GM18868 (cell line): ENCODE results near the gene COL18A1.

ENCODE experiments used
- ATAC-seq: cut with Tn5 transposase; IDR thresholded peaks from one replicate; pipeline ENCODE4 v1.9.1; 2021; ENCODE audit warnings: mild to moderate bottlenecking, moderate library complexity; ENCODE audit not compliant: unreplicated experiment

Gene COL18A1

DNA sequence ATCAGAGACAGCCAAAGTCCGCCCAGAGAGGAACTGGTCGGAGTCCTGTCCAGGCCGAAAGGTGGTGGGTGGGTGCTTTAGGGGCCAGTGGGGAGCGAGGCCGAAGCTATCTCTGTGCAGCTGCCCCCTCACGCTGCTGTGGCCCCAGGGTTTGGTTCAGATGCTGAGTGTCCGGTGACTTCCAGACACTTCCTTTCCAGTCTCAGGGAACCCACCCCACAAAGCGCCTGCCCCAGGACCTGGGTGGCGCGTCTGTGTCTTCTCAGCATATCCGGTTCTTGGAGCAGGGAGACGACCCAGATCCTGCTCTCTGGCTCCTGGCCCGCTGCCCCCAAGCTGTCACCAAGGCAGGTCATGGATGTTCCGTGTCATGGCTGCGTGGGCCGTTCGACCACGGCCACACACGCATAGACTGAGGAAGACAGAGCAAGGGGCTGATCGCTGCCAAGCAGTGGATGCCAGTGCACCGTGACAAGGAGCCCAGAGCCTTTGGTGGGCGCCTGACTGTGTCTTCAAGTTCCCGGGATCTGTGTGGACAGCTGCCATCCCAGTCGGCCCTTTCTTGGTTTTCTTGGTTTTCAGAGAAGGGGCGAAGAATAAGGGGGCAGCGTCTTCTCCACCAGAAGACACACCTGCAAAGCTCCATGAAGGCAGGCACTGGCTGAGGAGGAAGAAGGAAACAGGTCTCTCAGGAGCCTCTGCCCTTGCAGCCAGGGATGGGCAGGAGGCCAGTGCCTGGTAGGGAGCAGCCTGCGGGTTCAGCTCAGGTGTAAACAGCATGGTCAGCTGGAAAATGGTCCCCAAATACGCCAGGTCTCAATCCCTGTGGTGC, 22.9 kb upstream of the COL18A1 start:
- ATAC-seq = no peak

DNA sequence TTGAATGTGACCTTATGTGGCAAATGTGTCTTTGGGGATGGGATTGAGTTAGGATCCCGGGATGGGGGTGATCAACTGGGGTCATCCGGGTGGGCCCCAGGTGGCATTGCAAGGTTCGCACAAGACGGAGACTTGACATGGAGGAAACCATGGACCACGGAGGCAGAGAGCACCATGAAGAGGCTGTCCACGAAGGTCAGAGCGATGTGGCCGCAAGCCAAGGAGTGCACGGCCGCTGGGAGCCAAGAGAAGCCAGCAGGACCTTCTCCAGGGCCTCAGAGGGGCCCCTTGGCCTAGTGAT, 22.3 kb upstream of the COL18A1 start:
- ATAC-seq = no peak

DNA sequence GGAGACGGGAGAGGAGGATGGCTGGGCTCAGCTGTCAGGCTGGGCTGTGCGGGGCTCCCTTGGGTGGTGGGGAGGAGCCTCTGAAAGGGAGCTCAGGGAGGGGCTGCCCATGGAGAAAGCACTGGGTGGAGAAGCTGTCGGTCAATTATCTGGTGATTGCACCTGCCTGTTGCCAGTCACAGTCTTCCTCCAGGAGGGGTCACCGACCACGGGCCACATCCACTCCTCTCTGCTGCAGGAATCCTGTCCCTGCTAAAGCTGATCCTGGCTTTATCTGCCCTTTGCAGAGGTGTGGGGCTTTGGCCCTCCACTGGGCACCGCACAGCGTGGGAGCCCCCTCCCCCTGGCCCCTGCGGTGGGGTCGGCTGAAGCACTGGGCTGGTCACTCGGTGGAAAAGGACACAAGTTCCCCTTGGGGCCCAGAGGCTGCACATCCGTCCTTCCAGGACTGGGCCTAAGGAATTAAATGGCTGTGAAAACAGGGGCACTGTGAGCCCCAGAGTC, 21.8 kb upstream of the COL18A1 start:
- ATAC-seq = no peak

DNA sequence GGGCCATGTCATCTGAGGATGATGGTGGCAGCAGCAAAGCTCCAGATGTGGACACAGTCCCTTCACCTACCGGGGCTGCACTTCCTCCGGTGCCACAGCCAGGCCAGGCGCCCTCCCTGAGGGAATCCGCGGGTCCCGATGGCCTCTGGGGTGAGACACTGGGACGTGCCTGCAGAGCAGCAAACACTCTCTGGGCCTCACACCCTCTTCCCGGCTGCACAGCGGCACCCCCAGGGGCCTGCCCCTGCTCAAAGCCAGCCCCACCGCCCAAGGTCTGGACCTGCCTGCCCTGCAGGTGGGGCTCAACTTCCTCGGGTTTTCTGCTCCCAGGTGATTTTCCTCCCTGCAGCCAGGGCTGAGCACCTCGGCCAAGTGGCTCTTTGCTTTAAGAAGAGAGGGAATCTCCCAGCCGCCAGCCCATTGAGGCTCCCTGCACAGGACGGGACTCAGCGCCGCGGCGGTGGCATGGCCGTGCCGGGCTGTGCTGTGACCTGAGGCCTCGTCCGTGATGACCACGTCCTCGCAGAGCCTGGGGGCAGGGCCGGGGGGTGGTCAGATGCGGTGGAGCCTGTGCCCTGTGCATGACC, 21.3 kb upstream of the COL18A1 start:
- ATAC-seq = no peak

DNA sequence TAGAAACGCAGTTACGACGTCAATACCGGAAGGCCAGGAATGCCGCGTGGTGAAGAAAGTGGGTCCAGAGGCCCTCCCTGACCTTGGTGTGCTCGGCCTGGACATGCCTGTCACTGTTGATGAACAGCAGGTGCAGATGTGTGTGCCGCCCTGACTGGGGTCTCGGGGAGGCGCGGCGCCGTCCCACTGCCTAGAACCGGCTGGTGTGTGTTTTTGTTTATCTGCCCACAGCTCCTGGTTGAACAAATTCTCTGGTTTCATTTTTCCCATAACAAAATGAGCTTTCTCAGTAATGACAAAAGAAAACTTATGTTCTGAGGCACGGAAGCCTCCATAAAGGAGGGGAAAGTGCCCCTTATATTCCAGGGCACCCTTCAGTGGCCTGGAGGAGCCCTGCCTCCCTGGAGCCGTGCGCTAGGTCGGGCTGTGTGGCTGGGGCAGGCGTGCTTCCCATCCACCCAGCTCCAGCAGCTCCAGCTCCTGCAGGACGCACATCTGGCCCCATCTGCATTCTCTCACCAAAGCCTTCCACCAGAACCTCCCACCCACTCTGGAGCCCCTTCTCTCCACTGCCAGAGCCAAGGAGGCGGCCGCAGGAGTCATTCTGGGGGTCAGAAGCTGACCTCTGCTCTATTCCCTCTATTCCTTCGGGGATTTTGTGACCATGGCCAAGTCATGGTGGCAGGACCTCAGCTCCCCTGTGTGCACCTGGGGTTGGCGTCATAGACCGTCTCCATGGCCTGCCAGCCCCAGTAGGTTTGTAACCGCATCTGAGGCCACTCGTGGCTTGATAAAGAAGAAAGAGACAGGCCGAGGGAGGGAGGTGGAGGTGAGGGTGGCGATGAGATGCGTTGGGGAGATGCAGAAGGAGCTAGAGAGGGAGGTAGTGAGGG, 20.1 kb upstream of the COL18A1 start:
- no peak for ATAC-seq

DNA sequence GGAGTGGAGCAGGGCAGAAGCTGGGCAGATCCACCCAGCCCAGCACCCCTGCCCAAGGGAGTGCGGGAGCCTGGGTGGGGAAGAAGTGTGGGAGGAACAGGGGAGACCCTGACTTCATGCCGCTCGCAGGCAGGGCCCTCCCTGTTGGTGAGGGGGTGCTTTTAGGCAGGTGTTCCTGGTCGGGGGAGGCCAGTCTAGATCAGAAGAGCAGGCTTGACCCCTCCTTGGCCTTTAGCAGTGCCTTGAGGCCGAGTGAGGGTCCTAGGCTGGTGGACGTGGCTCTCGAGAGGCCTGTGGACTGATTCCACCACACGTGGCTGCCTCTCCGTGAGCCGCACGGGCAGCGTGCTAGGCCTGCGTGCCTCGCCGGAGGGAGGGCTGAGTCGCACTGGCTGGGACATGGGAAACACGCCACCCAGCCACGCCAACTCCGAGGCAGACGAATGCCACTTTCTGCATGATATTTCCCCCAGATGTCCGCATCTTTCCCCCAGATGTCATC, 19.4 kb upstream of the COL18A1 start:
- ATAC-seq = no peak

DNA sequence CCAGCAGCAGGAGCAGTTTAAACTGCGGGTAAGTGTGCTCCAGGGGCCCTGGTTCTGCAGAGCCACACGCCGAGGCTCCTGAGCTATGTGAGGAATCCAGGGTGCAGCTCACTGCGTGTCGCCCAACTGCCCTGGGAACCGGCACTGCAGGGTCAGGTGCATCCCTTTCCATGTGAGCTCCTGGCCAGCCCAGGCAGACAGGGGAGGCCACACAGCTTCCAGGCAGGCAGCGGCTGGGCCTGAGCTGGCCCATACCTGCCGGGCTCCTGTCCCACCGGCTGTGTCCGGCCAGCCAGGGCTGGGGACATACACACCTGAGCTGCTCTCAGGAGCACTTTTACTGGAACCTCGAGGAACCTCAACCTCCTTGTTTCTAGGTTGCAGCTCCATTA, 18.6 kb upstream of the COL18A1 start:
- ATAC-seq = no peak

DNA sequence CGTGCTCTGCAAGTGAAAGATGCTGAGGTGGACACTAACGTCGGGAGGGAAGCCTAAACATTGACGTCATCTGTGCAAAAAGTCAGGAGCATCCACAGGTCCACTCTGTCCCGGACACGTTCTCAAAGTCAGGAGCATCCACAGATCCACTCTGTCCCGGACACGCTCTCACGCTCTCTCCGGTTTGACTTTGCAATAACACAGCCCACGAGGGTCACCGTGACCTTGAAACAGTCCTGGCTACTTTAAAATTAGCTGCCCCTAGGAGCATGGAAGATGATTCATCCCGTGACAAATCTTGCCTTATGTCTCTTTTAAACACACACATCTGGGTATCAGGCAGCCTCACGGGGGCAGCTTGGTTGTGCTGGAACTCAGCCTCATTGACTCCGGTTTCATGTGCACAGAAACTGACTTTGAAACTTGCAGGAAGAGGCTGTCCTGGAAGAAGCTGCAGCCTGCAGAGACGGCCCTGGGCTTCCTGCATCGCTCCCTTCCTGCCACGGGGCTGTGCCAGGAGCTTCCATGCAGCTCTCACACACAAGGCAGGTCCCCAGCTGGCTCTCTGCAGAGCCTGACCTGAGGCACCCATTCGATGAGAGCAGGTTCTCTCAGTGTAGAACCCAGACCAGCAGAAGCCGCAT, 18.1 kb upstream of the COL18A1 start:
- ATAC-seq = no peak

DNA sequence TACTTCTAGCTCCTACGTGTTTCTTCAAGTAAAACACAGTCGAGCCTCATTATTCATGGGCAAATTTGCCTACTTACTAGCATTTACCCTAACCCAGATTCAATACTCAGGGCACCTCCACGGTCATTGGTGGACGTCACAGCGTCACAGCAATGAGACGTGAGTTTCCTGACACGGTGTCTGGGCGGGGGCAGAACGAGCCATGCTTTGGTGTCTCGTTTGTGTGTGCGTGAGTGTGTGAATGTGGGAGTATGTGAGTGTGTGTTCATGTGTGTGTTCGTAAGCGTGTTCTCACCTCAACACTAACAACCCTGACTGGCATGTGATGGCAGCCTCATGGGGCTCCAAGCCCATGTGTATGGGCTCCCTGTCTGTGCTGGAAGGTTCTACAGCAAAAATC, 17.5 kb upstream of the COL18A1 start:
- ATAC-seq = no peak

DNA sequence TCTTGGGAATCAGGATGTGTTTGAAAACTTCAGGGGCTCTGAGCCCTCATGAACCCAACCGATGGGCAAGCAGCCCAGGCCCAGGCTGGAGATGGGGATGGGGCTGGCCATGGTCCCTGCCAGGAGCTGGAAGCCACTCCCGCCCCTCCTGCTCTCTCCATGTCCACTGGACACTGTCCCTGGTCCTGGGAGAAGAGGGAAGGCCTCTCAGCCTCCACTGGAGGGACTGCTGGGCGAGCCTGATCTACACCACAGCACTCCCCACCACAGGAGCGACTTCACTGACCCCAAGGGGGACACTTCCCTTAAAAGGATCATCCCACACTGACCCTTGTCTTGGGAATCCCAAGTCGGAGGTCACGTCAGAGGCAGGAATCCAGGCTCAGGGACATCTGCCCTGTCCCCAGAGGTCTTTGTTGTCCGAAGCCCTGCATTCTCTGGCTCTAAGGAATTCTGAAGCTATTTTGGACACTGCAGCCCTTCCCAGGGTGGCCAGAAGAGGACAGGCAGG, 16.9 kb upstream of the COL18A1 start:
- ATAC-seq = no peak

DNA sequence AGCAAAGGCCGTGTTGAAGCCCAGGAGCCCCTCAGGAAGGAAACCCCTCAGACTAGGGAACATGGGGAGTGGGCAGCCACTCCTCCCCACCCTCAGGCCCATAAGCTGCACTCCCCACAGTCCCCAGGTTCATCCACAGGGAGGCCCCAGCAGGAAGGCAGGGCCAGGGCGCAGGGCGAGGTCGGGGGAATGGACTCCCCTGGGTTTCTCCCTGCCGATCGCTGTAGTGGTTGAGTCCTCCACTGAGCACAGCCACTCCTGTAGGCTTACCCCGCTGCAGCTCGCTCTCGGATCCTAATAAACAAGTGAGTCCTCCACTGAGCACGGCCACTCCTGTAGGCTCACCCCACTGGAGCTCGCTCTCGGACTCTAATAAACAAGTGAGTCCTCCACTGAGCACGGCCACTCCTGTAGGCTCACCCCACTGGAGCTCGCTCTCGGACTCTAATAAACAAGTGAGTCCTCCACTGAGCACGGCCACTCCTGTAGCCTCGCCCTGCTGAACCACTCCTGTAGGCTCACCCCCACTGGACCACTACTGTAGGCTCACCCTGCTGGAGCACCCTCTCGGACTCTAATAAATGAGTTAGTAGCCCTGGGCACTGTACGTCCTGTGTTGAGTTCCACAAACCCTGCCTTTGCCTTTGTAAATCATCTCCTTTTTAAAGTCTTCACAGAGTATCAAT, 16.2 kb upstream of the COL18A1 start:
- no peak for ATAC-seq

DNA sequence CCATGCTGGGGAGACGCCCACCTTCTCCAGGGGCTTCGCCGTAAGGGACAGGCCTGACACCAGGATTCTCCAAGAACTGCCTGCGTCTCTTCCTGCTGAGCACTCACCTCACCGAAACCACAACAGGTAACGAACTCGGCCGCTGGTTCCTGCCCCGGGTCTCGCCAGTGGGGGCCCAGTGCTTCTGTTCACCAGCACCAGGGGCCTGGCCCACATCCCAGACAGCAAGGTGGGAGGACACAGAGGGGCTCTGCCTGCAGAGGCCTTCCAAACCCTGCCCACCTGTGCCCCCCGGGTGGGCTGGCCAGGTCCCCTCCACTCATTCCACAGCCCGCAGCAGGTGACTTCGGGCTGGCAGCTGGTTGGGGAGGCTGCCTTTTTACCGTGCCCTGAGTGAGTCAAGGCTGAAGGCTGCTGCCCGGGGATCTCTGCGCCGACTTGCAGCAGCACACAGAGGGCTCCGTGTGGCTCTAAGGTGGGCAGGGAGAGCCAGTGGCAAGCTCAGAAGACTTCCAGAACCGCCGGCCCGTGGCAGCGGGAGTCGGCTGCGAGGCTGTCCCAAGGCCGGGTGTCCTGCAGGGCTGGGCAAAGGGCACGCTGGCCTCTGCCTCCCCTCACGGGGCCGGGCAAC, 14.7 kb upstream of the COL18A1 start:
- no peak for ATAC-seq

DNA sequence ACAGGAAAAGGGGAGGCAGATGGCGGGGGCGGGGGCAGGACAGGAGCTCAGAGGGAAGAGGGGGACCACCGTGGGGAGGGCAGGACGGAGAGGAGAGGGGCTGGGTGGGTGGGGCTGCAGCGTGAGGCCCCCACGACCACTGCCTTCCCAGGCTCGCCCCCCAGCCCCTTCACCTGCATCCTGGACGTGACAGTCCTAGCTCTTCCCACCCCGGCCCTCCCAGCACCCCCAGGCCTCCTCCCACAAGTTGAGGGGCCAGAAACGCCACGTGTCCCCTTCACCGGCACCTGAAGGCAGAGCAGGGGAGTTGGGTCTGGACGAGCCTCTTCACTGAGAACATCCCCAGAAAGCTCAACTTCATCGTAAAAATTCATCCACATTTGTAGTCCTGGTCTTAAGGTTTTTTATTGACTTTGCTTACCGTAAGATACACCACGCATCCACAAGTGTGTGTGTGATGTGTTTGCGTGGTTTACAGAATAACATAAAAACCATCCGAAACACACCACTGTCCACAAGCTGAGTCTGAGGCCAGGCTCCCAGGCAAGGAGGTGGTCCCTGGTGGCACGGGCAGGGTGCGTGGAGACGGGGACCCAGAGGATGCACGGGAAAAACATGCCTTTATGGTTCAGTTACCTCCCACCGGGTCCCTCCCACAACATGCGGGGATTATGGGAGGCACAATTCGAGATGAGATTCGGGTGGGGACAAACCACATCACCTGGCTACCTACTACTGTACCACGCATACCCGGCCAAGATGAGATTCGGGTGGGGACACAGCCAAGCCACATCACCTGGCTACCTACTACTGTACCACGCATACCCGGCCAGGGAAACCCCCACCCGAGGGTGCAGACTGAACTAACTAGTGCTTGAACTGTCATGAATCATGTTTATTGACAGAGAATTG, 13.9 kb upstream of the COL18A1 start:
- no peak for ATAC-seq

DNA sequence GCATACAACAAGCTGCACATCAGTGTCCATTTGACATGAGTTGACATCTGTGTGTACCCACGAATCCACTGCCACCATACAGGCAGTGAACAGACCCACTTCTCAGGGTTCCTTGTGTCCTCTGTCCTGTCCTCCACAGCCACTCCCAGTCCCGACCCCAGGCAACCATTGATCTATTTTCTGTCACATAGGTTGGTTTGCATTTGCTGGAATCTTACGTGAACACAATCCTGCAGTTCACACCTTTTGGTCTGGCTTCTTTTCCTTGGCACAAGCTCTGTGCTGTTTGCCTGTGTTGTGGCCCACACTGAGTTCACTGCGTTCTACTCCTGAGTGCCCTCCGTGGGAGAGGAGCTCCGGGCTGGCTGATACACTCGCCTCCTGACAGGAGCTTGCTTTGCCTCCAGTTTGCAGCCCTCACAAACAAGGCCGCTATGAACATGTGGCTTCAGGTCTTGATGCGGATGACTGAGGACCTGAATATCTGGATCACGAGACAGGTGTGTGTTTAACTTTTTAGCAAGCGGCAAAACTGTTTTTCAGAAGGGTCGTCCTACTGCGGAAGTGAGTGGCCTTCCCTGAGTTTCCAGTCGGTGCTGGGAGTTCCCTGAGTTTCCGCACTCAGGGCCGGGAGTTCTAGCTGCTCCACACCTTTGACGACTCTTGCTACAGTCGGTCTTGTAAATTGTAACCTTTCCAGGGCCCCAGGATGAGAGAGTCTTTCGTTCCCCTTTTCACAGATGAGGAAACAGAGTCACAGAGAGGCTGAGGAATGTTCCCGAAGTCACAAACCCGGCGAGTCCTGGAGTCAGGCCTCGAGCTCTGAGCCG, 13.0 kb upstream of the COL18A1 start:
- ATAC-seq = no peak

DNA sequence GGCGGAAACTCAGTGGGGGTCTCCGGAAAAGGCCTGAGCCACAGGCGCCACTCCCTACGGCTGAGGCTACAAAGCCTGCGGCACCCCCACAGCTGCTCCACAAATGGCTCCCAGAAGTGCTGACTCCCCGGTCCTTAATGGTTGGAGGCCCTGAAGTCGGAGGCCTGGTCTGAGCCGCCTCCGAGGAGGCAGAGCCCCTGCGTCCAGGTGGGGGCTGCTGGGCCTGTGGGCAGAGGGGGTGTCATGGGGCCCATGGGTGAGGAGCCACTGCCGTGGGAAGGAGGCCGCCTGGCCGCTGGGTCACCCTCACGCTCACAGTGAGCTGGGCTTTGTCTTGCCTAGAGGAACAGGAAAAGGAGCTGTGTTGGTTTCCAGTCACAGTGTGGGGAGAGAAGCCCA, 12.4 kb upstream of the COL18A1 start:
- ATAC-seq = no peak

DNA sequence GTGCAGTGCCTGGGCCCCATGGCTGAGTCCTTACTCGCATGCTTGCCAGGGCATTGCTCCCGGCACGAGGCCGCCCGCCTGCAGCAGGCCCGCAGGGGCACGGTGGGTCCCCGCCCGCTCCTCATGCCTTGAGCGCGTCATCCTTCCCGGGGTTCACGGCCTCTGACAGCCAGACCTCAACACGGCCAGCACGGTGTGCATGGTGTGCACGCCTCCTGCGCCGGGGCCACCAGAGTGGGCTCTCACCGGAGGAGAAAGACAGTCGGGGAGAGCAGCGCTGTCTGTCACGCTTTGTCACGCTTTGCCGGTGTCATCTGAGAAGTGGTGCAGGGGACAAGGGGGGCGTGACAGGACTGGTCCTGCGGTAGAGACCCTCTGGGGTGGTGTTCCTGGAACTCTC, 11.9 kb upstream of the COL18A1 start:
- ATAC-seq = no peak

DNA sequence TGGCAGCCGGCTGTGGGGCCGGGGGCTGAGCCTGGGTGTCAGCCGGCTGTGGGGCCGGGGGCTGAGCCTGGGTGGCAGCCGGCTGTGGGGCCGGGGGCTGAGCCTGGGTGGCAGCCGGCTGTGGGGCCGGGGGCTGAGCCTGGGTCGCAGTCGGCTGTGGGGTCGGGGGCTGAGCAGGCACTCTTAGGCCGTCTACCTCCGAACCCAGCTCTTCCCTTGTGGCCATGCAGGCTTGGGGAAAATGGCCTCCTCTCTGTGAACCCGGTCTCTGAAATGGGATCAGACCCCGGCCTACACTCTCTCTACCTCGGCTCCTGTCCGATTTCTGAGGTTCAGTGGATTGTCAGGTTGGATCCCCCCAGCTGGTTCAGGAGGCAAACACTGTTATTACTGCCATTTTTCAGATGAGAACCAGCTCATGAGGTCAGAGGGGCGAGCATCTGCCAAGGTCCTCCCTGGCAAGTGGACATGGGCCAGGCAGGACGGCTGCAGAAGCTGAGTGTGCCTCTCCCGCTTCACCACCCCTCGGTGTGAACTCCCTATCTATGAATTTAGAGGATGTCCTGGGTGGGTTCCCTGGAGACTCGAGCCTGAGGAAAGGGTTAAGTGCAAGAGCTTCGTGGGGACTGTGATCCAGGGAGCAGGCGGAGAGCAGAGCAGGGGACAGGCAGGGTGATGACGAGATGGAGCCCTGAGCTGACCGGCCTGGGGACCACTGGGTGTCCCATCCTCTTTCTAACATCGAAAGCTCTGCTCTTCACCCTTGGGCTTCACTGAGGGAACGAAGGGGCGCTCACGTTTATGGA, 10.9 kb upstream of the COL18A1 start:
- ATAC-seq = no peak
